KOPT-K1 (cell line): ENCODE data around the gene DSE.

ENCODE experiments used
- H3K27ac ChIP-seq: fragments of 200-600 bp; sonication (generic); 2 replicates; pipeline ENCODE4 v1.5.1; 2016; ENCODE audit warnings: antibody characterized with exemption, mild to moderate bottlenecking, low read depth, low read length; ENCODE audit not compliant: poor library complexity, severe bottlenecking
- H3K36me3 ChIP-seq: fragments of 200-600 bp; sonication (generic); 2 replicates; pipeline ENCODE4 v1.5.1; 2017; ENCODE audit warnings: antibody characterized with exemption, mild to moderate bottlenecking, low read length, moderate library complexity; ENCODE audit not compliant: insufficient read depth
- H3K9me3 ChIP-seq: fragments of 200-600 bp; sonication (generic); 2 replicates; pipeline ENCODE4 v1.5.1; 2017; ENCODE audit warnings: antibody characterized with exemption, low read length, mild to moderate bottlenecking; ENCODE audit not compliant: insufficient read depth, poor library complexity, severe bottlenecking

DSE gene

GRCh38 chr6:116450185-116450710 is 79.5 kb downstream of the DSE start:
- no peaks in the 10 kb centered on the region for H3K9me3 ChIP-seq
- no peaks in the 10 kb centered on the region for H3K36me3 ChIP-seq
- no peak overlapping the region for H3K27ac ChIP-seq

GRCh38 chr6:116450769-116451740 is 80.3 kb downstream of the DSE start:
- no peaks in the 10 kb centered on the region for H3K9me3 ChIP-seq
- no peaks in the 10 kb centered on the region for H3K36me3 ChIP-seq
- H3K27ac ChIP-seq, result no peak overlapping the region

- no peaks in the 10 kb centered on the region for H3K9me3 ChIP-seq
These were observed 81.2 kb downstream of the DSE start for GRCh38 chr6:116451916-116452315.

GRCh38 chr6:116452531-116452930 is 81.8 kb downstream of the DSE start:
- Histone ChIP-seq H3K27ac (no peak overlapping the region), H3K36me3 (no peaks in the 10 kb centered on the region), H3K9me3 (no peaks in the 10 kb centered on the region)

More at GRCh38 chr6:116451916-116452315, 81.2 kb downstream of the DSE start:
- Histone ChIP-seq H3K27ac (no peak overlapping the region), H3K36me3 (no peaks in the 10 kb centered on the region)

DNA sequence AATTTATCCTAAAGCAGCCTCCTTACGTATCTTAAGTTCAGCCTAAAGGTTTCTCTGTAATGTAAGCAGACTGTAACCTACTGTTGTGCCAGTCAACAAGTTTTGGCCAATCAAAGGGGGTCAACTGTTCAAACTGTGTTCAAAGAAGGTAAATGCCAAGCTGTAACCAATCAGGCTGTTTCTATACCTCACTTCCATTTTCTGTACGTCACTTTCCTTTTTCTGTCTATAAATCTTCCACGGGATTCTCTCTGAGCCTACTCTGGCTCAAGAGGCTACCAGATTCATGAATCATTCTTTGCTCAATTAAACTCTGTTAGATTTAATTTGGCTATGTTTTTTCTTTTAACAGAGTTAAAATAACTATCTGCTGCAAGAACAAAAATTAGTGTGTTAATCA is 85.4 kb downstream of the DSE start:
- H3K27ac ChIP-seq, result no peak overlapping the region
- no peaks in the 10 kb centered on the region for H3K36me3 ChIP-seq
- H3K9me3 ChIP-seq, result no peaks in the 10 kb centered on the region

- Histone ChIP-seq H3K9me3 (no peaks in the 10 kb centered on the region), H3K36me3 (no peaks in the 10 kb centered on the region), H3K27ac (no peak overlapping the region)
These were observed 86.2 kb downstream of the DSE start for GRCh38 chr6:116456927-116457326.

DNA sequence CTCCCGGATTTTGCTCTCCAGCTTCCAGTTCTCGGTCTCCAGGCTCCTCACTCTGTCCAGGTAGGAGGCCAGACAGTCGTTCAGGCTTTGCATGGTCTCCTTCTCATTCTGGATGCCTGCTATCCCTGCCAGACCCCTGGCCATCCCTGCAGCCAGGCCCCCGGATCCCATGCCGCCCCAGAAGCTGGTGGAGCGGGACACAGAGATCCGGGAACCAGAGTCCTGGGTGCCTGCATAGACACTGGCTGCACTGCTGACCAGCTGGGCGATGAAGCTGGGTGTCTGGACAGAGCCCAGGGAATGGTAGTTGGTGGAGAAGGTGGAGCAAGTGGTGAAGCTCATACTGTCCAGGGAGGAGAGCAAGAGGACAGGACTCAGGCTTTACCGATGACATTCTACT is 87.5 kb downstream of the DSE start:
- H3K27ac ChIP-seq, result no peak overlapping the region
- peaks cover 5% of the 10 kb centered on the region for H3K9me3 ChIP-seq
- no peaks in the 10 kb centered on the region for H3K36me3 ChIP-seq

DNA sequence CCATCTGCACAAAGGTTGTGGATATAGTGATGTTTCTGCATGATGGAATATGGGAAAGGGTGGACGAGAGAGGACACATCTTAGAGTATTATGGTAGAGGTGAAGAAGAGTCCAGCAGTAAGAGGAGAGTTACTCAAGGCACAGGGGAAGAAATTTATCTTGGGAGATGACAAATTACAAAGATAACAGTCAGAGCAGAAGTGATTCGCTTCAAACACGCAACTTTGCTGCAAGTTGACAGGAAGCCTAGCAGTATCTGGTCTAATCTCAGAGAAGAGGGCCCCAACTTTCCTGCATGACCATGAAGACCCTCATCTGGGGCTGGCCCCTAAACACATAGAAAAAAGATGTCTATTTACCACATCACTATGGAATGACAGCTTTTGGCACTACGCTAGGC is 89.2 kb downstream of the DSE start:
- H3K36me3 ChIP-seq, result no peaks in the 10 kb centered on the region
- no peak overlapping the region for H3K27ac ChIP-seq
- peaks cover 5% of the 10 kb centered on the region for H3K9me3 ChIP-seq

DNA sequence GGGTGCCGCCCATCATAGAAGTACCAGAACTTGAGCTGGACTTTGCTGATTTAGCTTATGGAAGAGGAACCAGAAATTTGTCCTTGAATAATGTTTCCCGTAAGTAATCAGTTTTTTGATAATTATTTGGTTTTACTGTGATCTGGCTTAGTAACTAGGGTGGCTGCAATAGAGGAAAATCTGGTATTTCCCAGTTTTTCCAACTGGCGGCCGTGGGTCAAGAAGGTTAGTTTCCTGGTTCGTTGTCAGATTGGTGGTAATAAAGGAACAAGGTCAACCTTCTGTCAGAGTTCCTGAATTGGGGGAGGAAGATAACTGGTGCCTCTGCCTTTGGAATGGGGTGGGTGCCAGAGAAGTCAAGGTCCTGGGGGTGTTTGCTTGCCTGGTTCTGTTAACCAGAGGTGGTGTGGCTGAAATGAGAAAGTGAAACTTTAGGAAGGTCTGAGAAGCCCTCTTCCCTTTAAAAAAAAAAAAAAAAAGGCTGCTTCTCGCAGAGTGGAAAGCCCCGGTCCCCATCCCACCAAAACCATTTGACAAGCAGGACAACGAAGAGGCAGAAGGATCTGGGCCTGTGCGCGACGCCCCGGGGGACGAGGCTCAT is 90.7 kb downstream of the DSE start, which contains the start of gene CALHM6:
CALHM6 (plus strand) TSS at position 45 of the 601 bp plus-strand sequence; CDS start at position 600, 555 bp downstream.
- Histone ChIP-seq H3K27ac (no peak within 1 kb of the TSS), H3K9me3 (peaks cover 5% of the 10 kb centered on the region), H3K36me3 (no peaks in the 10 kb centered on the region)

- Histone ChIP-seq H3K9me3 (peaks cover 5% of the 10 kb centered on the region), H3K27ac (no peak overlapping the region), H3K36me3 (no peaks in the 10 kb centered on the region)
These were observed 91.5 kb downstream of the DSE start for GRCh38 chr6:116461932-116462885.

DNA sequence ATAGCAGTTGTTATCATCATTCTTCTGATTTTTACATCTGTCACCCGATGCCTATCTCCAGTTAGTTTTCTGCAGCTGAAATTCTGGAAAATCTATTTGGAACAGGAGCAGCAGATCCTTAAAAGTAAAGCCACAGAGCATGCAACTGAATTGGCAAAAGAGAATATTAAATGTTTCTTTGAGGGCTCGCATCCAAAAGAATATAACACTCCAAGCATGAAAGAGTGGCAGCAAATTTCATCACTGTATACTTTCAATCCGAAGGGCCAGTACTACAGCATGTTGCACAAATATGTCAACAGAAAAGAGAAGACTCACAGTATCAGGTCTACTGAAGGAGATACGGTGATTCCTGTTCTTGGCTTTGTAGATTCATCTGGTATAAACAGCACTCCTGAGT is 92.6 kb downstream of the DSE start:
- H3K36me3 ChIP-seq, result no peaks in the 10 kb centered on the region
- H3K27ac ChIP-seq, result no peak overlapping the region
- H3K9me3 ChIP-seq, result peaks cover 5% of the 10 kb centered on the region

DNA sequence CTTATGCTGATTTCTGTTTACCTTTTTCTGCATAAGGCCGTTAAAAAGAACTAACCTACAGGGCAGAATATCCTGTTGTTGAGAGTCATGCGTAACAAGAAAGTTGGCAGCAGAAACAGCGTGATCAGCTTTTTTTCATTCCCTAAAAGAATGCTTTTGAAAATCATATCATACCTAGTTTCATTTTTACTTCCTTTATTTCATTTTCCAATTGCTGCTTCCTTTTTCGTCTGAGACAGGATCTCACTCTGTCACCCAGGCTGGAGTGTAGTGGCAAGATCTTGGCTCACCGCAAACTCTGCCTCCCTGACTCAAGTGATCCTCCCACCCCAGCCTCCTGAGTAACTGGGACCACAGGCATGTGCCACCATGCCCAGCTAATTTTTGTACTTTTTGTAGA is 94.5 kb downstream of the DSE start:
- Histone ChIP-seq H3K36me3 (no peaks in the 10 kb centered on the region), H3K27ac (no peak overlapping the region), H3K9me3 (peaks cover 5% of the 10 kb centered on the region)

GRCh38 chr6:116467096-116467495 is 96.3 kb downstream of the DSE start:
- Histone ChIP-seq H3K36me3 (no peaks in the 10 kb centered on the region), H3K27ac (no peak overlapping the region), H3K9me3 (peaks cover 4% of the 10 kb centered on the region)

- Histone ChIP-seq H3K9me3 (peaks cover under 1% of the 10 kb centered on the region), H3K27ac (no peak overlapping the region), H3K36me3 (no peaks in the 10 kb centered on the region)
These were observed 96.8 kb downstream of the DSE start for GRCh38 chr6:116467514-116467913.
